ENCODE results near the gene TRIM49C.
"Not testable (repeated sequence)": the region's sequence is repeated elsewhere in the genome, so short reads cannot be mapped to it uniquely, and the experiment has no call there.

The TRIM49C gene

GRCh38 chr11:90030806-90031205, at the start of gene TRIM49C:
TSS of gene TRIM49C (plus strand) at chr11:90031106. CDS start at chr11:90035212, 4,106 bp downstream.
- not testable (repeated sequence) for DNase-seq (ENCODE audit: low spot score)

- not testable (repeated sequence) for DNase-seq (ENCODE audit: low spot score)
Measured at GRCh38 chr11:90024184-90024583, 6.7 kb upstream of the TRIM49C start.

GRCh38 chr11:90051591-90052209, 20.8 kb downstream of the TRIM49C start:
- not testable (repeated sequence) for DNase-seq (ENCODE audit: low spot score)

- DNase-seq (ENCODE audit: low spot score): not testable (repeated sequence)
Measured at GRCh38 chr11:90052311-90052710, 21.4 kb downstream of the TRIM49C start.

GRCh38 chr11:90053545-90053944, 22.6 kb downstream of the TRIM49C start:
- DNase-seq (ENCODE audit: low spot score): not testable (repeated sequence)

GRCh38 chr11:90085650-90086049, 54.7 kb downstream of the TRIM49C start, which contains the start of gene UBTFL1:
TSS of gene UBTFL1 (plus strand) at chr11:90085950. CDS start at chr11:90085950, 0 bp downstream.
- DNase-seq (ENCODE audit: low spot score): not testable (repeated sequence)

- not testable (repeated sequence) for DNase-seq (ENCODE audit: low spot score)
Measured at GRCh38 chr11:90088731-90089130, 57.8 kb downstream of the TRIM49C start.

Data from RKO (cell line).